ENCODE results near the gene NELL2. TPM values are rescaled to one million over a fixed set of nuclear protein-coding genes. Genes with fewer than 3 reads are reported as not detected.
A peak's percentile ranks its signal among the peaks of the same experiment; 100 is the strongest.

NELL2 gene
- total RNA-seq, 1 experiment from 2014 or later, result 0.80 TPM

GRCh38 chr12:44504799-44505198, 371.3 kb downstream of the NELL2 start:
- H2AFZ ChIP-seq (ENCODE audit: low read length), result no peak overlapping the region
- H4K20me1 ChIP-seq (ENCODE audit: low read length), result no peaks in the 10 kb centered on the region
- H3F3A ChIP-seq (ENCODE audit: low read length, unreplicated experiment), result no peaks in the 10 kb centered on the region
- POLR2A ChIA-PET (ENCODE audit: unreplicated experiment), result no interaction called here
- no peak overlapping the region for H3K4me3 ChIP-seq (ENCODE audit: low read length)
- ATAC-seq (no peak), DNase-seq (no peak)
- H3K27ac ChIP-seq (ENCODE audit: low read length), result no peak overlapping the region
- no peaks in the 10 kb centered on the region for H3K79me2 ChIP-seq (ENCODE audit: low read length)
- no peaks in the 10 kb centered on the region for H3K4me1 ChIP-seq (ENCODE audit: insufficient read depth, low read length)
- intact Hi-C loops (cut with micrococcal nuclease), result no loop called here
- no peaks in the 10 kb centered on the region for H3K36me3 ChIP-seq (ENCODE audit: low read depth, low read length)
- no peak overlapping the region for H3K9ac ChIP-seq (ENCODE audit: low read length)
- no TSS peak for BruUV-seq (replicated peaks)
- H3K9me2 ChIP-seq (replicated peaks; ENCODE audit: low read length), result no peaks in the 10 kb centered on the region
- H3K27me3 ChIP-seq (ENCODE audit: low read length), result 0 out of 2 replicates have a peak, but pooled peaks cover 12% of the 10 kb centered on the region
- H3K9me3 ChIP-seq (ENCODE audit: low read length), result no peaks in the 10 kb centered on the region
- no peak overlapping the region for H3K4me2 ChIP-seq (ENCODE audit: low read length)
- TF ChIP-seq EZH2phosphoT487 (IDR thresholded peaks at IDR 0.05; ENCODE audit: borderline replicate concordance, low read length) (no peak), EZH2 (IDR thresholded peaks at IDR 0.05; ENCODE audit: low read length, unreplicated experiment) (no peak), CTCF (conservative IDR thresholded peaks at IDR 0.05; ENCODE audit: low read depth, low read length) (no peak)
- CTCF ChIA-PET, result no interaction called here

GRCh38 chr12:44503329-44503728, 372.8 kb downstream of the NELL2 start:
- Histone ChIP-seq H3K27ac (ENCODE audit: low read length) (no peak overlapping the region), H3K4me3 (ENCODE audit: low read length) (no peak overlapping the region), H3K9me2 (replicated peaks; ENCODE audit: low read length) (no peaks in the 10 kb centered on the region), H3K4me1 (ENCODE audit: insufficient read depth, low read length) (no peaks in the 10 kb centered on the region), H2AFZ (ENCODE audit: low read length) (no peak overlapping the region), H3K36me3 (ENCODE audit: low read depth, low read length) (no peaks in the 10 kb centered on the region), H3F3A (ENCODE audit: low read length, unreplicated experiment) (no peaks in the 10 kb centered on the region), H3K4me2 (ENCODE audit: low read length) (no peak overlapping the region), H3K79me2 (ENCODE audit: low read length) (no peaks in the 10 kb centered on the region), H3K27me3 (ENCODE audit: low read length) (0 out of 2 replicates have a peak, but pooled peaks cover 5% of the 10 kb centered on the region), H3K9ac (ENCODE audit: low read length) (no peak overlapping the region), H4K20me1 (ENCODE audit: low read length) (no peaks in the 10 kb centered on the region), H3K9me3 (ENCODE audit: low read length) (no peaks in the 10 kb centered on the region)
- CTCF ChIA-PET, result no interaction called here
- BruUV-seq (replicated peaks), result no TSS peak
- POLR2A ChIA-PET (ENCODE audit: unreplicated experiment), result no interaction called here
- DNase-seq (peak; percentile 50), ATAC-seq (peak; percentile 50)
- intact Hi-C loops (cut with micrococcal nuclease), result no loop called here
- no peak for TF ChIP-seq EZH2 (IDR thresholded peaks at IDR 0.05; ENCODE audit: low read length, unreplicated experiment)
- TF ChIP-seq CTCF (conservative IDR thresholded peaks at IDR 0.05; ENCODE audit: low read depth, low read length), result no peak
- no peak for TF ChIP-seq EZH2phosphoT487 (IDR thresholded peaks at IDR 0.05; ENCODE audit: borderline replicate concordance, low read length)

- no peak for ATAC-seq
- intact Hi-C loops (cut with micrococcal nuclease), result no loop called here
- no peaks in the 10 kb centered on the region for H3K9me3 ChIP-seq (ENCODE audit: low read length)
- H3K4me3 ChIP-seq (ENCODE audit: low read length), result no peak overlapping the region
- no peaks in the 10 kb centered on the region for H4K20me1 ChIP-seq (ENCODE audit: low read length)
- H2AFZ ChIP-seq (ENCODE audit: low read length), result no peak overlapping the region
- ChIA-PET CTCF (no interaction called here), POLR2A (ENCODE audit: unreplicated experiment) (no interaction called here)
- no peak overlapping the region for H3K27ac ChIP-seq (ENCODE audit: low read length)
- BruUV-seq (replicated peaks), result no TSS peak
- 0 out of 2 replicates have a peak, but pooled peaks cover 7% of the 10 kb centered on the region for H3K27me3 ChIP-seq (ENCODE audit: low read length)
- no peak overlapping the region for H3K4me2 ChIP-seq (ENCODE audit: low read length)
- DNase-seq, result no peak
- H3K9ac ChIP-seq (ENCODE audit: low read length), result no peak overlapping the region
- H3K4me1 ChIP-seq (ENCODE audit: insufficient read depth, low read length), result no peaks in the 10 kb centered on the region
- H3K36me3 ChIP-seq (ENCODE audit: low read depth, low read length), result no peaks in the 10 kb centered on the region
- no peaks in the 10 kb centered on the region for H3K9me2 ChIP-seq (replicated peaks; ENCODE audit: low read length)
- H3F3A ChIP-seq (ENCODE audit: low read length, unreplicated experiment), result no peaks in the 10 kb centered on the region
- TF ChIP-seq CTCF (conservative IDR thresholded peaks at IDR 0.05; ENCODE audit: low read depth, low read length) (no peak), EZH2 (IDR thresholded peaks at IDR 0.05; ENCODE audit: low read length, unreplicated experiment) (no peak)
- H3K79me2 ChIP-seq (ENCODE audit: low read length), result no peaks in the 10 kb centered on the region
Measured at GRCh38 chr12:44502681-44503080, 373.4 kb downstream of the NELL2 start.
